Effector memory CD8-positive, alpha-beta T cell (primary cell): ENCODE data around the gene ABCC10.
"Not testable (repeated sequence)": the region's sequence is repeated elsewhere in the genome, so short reads cannot be mapped to it uniquely, and the experiment has no call there.

Source experiments
- ATAC-seq: fragments of 150-1000 bp; cut with Tn5 transposase; replicated peaks from 2 replicates; pipeline ENCODE4 v1.10.0; 2021; ENCODE audit warnings: mild to moderate bottlenecking, moderate library complexity
- DNase-seq, 3 experiments: peaks; one replicate each; pipeline ENCODE4 v3.0.0; 2021
- H3K27ac Mint-ChIP-seq, 2 donors: one replicate each; pipeline ENCODE4 v1.8.0; 2022; ENCODE audit warnings: mild to moderate bottlenecking in 2 of 2, mixed read lengths in 2 of 2, moderate library complexity in 2 of 2
- H3K27me3 Mint-ChIP-seq, 2 donors: one replicate each; pipeline ENCODE4 v1.8.0; 2022; ENCODE audit warnings: mixed read lengths in 2 of 2
- H3K36me3 Mint-ChIP-seq: one replicate; pipeline ENCODE4 v1.8.0; 2022; ENCODE audit warnings: mild to moderate bottlenecking, moderate library complexity, mixed read lengths; ENCODE audit not compliant: insufficient read depth
- H3K4me1 Mint-ChIP-seq, 2 donors: one replicate each; pipeline ENCODE4 v1.8.0; 2022; ENCODE audit warnings: low read depth in 2 of 2, mixed read lengths in 2 of 2
- H3K4me3 Mint-ChIP-seq, 2 donors: one replicate each; pipeline ENCODE4 v1.8.0; 2022; ENCODE audit warnings: mild to moderate bottlenecking in 2 of 2, mixed read lengths in 2 of 2, moderate library complexity in 2 of 2
- H3K9me3 Mint-ChIP-seq, 2 donors: one replicate each; pipeline ENCODE4 v1.8.0; 2022; ENCODE audit warnings: mixed read lengths in 2 of 2

ABCC10 gene

GRCh38 chr6:43420012-43420709 is 7.2 kb upstream of the ABCC10 start:
- Mint-ChIP-seq H3K4me3 (no peak overlapping the region), H3K27me3 (no peaks in the 10 kb centered on the region), H3K27ac (no peak overlapping the region), H3K36me3 (no peaks in the 10 kb centered on the region), H3K9me3 (no peaks in the 10 kb centered on the region), H3K4me1 (no peaks in the 10 kb centered on the region)
- DNase-seq (no peak), ATAC-seq (no peak)

GRCh38 chr6:43421831-43422230 is 5.5 kb upstream of the ABCC10 start:
- Mint-ChIP-seq H3K4me3 (no peak overlapping the region), H3K4me1 (no peaks in the 10 kb centered on the region), H3K9me3 (no peaks in the 10 kb centered on the region), H3K27ac (no peak overlapping the region), H3K36me3 (no peaks in the 10 kb centered on the region), H3K27me3 (no peaks in the 10 kb centered on the region)
- DNase-seq (no peak), ATAC-seq (no peak)

- H3K4me1 Mint-ChIP-seq, result peaks cover 16 to 18% of the 10 kb centered on the region in 2 donors
- H3K27me3 Mint-ChIP-seq, H3K36me3 Mint-ChIP-seq, ATAC-seq, H3K4me3 Mint-ChIP-seq, H3K27ac Mint-ChIP-seq, H3K9me3 Mint-ChIP-seq, DNase-seq: not testable (repeated sequence)
Measured at GRCh38 chr6:43425083-43425482, 2.3 kb upstream of the ABCC10 start.

- Mint-ChIP-seq H3K9me3 (no peaks in the 10 kb centered on the region), H3K27ac (peak overlapping the region; percentile 95), H3K36me3 (peaks cover 12% of the 10 kb centered on the region), H3K4me1 (peaks cover 18 to 21% of the 10 kb centered on the region in 2 donors), H3K4me3 (peak overlapping the region; percentile 95), H3K27me3 (no peaks in the 10 kb centered on the region)
- ATAC-seq, result no peak
- no peak for DNase-seq
Measured at GRCh38 chr6:43426928-43427405, 374 bp upstream of the ABCC10 start.

- DNase-seq (no peak), ATAC-seq (no peak)
- H3K4me3 Mint-ChIP-seq, result peak overlapping the region; percentile 95
- H3K4me1 Mint-ChIP-seq, result peaks cover 21 to 24% of the 10 kb centered on the region in 2 donors
- peak overlapping the region; percentile 95 for H3K27ac Mint-ChIP-seq
- no peaks in the 10 kb centered on the region for H3K9me3 Mint-ChIP-seq
- no peaks in the 10 kb centered on the region for H3K27me3 Mint-ChIP-seq
- H3K36me3 Mint-ChIP-seq, result peaks cover 14% of the 10 kb centered on the region
Measured at GRCh38 chr6:43428112-43428570, 800 bp downstream of the ABCC10 start.

GRCh38 chr6:43428874-43429273 is 1.5 kb downstream of the ABCC10 start:
- peak overlapping the region; percentile 95 for H3K4me3 Mint-ChIP-seq
- peak overlapping the region; percentile 95 for H3K27ac Mint-ChIP-seq
- peaks cover 21 to 24% of the 10 kb centered on the region in 2 donors for H3K4me1 Mint-ChIP-seq
- no peaks in the 10 kb centered on the region for H3K27me3 Mint-ChIP-seq
- H3K9me3 Mint-ChIP-seq, result no peaks in the 10 kb centered on the region
- ATAC-seq (no peak), DNase-seq (no peak)
- H3K36me3 Mint-ChIP-seq, result peaks cover 14% of the 10 kb centered on the region

GRCh38 chr6:43432009-43432945 is 4.9 kb downstream of the ABCC10 start:
- Mint-ChIP-seq H3K36me3 (peaks cover 17% of the 10 kb centered on the region), H3K4me1 (peaks cover 18 to 21% of the 10 kb centered on the region in 2 donors), H3K9me3 (no peaks in the 10 kb centered on the region), H3K27ac (peak overlapping the region in 1 of 2 donors; percentile 67), H3K27me3 (no peaks in the 10 kb centered on the region), H3K4me3 (no peak overlapping the region)
- ATAC-seq, result no peak
- no peak for DNase-seq

GRCh38 chr6:43433148-43433547 is 5.8 kb downstream of the ABCC10 start:
- DNase-seq (no peak), ATAC-seq (no peak)
- Mint-ChIP-seq H3K9me3 (no peaks in the 10 kb centered on the region), H3K27me3 (no peaks in the 10 kb centered on the region), H3K4me1 (peaks cover 14 to 18% of the 10 kb centered on the region in 2 donors), H3K36me3 (peaks cover 18% of the 10 kb centered on the region), H3K4me3 (no peak overlapping the region), H3K27ac (peak overlapping the region in 1 of 2 donors; percentile 67)

- H3K36me3 Mint-ChIP-seq, result peaks cover 15% of the 10 kb centered on the region
- no peaks in the 10 kb centered on the region for H3K27me3 Mint-ChIP-seq
- H3K4me1 Mint-ChIP-seq, result peaks cover 5 to 8% of the 10 kb centered on the region in 2 donors
- H3K9me3 Mint-ChIP-seq, result no peaks in the 10 kb centered on the region
- no peak for ATAC-seq
- no peak for DNase-seq
- H3K4me3 Mint-ChIP-seq, result no peak overlapping the region
- peak overlapping the region in 1 of 2 donors; percentile 75 for H3K27ac Mint-ChIP-seq
Measured at GRCh38 chr6:43434001-43434840, 6.9 kb downstream of the ABCC10 start.

- Mint-ChIP-seq H3K4me3 (no peak overlapping the region), H3K36me3 (peaks cover 18% of the 10 kb centered on the region), H3K27me3 (no peaks in the 10 kb centered on the region), H3K27ac (no peak overlapping the region), H3K9me3 (no peaks in the 10 kb centered on the region), H3K4me1 (peaks cover 5 to 6% of the 10 kb centered on the region in 2 donors)
- no peak for DNase-seq
- no peak for ATAC-seq
Measured at GRCh38 chr6:43434943-43435342, 7.6 kb downstream of the ABCC10 start.

- ATAC-seq (no peak), DNase-seq (no peak)
- Mint-ChIP-seq H3K9me3 (no peaks in the 10 kb centered on the region), H3K36me3 (peaks cover 22% of the 10 kb centered on the region), H3K4me3 (no peak overlapping the region), H3K27me3 (no peaks in the 10 kb centered on the region), H3K4me1 (peaks cover 5 to 6% of the 10 kb centered on the region in 2 donors), H3K27ac (peak overlapping the region in 1 of 2 donors; percentile 59)
Measured at GRCh38 chr6:43435682-43436437, 8.5 kb downstream of the ABCC10 start.

- Mint-ChIP-seq H3K27ac (no peak overlapping the region), H3K4me1 (peaks cover 3 to 5% of the 10 kb centered on the region in 2 donors), H3K4me3 (no peak overlapping the region), H3K27me3 (no peaks in the 10 kb centered on the region), H3K9me3 (no peaks in the 10 kb centered on the region), H3K36me3 (peaks cover 31% of the 10 kb centered on the region)
- no peak for ATAC-seq
- no peak for DNase-seq
Measured at GRCh38 chr6:43436577-43437282, 9.4 kb downstream of the ABCC10 start.
